Tibial nerve (tissue), 4 donors: ENCODE results near the gene DPP9. TPM values are rescaled to one million over a fixed set of nuclear protein-coding genes. Genes with fewer than 3 reads are reported as not detected.

ENCODE experiments used
- small RNA-seq: library from RNA; depleted of rRNA; stranded (forward); fragments of <200 nt; gene quantifications from one replicate; pipeline ENCODE3, GENCODE V24; 2016
- total RNA-seq, 4 donors: library from RNA; depleted of rRNA; stranded (reverse); fragments of >200 nt; gene quantifications; one replicate each; pipeline ENCODE4 v1.1.0, GENCODE V29; 2016

Gene DPP9
- total RNA-seq, 4 donors from 2014 or later, result 53.9 to 134 (median 68.0) TPM

Small RNA genes lying within 50 kb of the gene (small RNA-seq; reads per million reads assigned to genes)
- gene MIR7-3, result not detected

Other genes with a start within 250 kb of the DPP9 start
- gene PLIN4, start 205.4 kb downstream of the DPP9 start, total RNA-seq, result 100 to 1,000 TPM in 3 of 4 donors, 10 to 100 TPM in 1; 65.1 to 689 (median 138) TPM
- 10 to 100 TPM; 12.0 to 26.7 (median 19.1) TPM for gene PLIN5, start 188.6 kb downstream of the DPP9 start, total RNA-seq
- 1 to 10 TPM in 3 of 4 donors, under 1 TPM in 1; 0.66 to 2.5 (median 1.4) TPM for gene LRG1, start 183.8 kb downstream of the DPP9 start, total RNA-seq
- 10 to 100 TPM in 2 of 4 donors, 1 to 10 TPM in 2; 1.5 to 18.6 (median 7.4) TPM for gene SEMA6B, start 164.2 kb downstream of the DPP9 start, total RNA-seq
- gene TNFAIP8L1, start 84.3 kb downstream of the DPP9 start, total RNA-seq, result 1 to 10 TPM; 7.3 to 8.8 (median 8.4) TPM
- gene MYDGF, start 53.5 kb downstream of the DPP9 start, total RNA-seq, result 10 to 100 TPM; 33.5 to 48.7 (median 41.5) TPM
- gene FEM1A, start 67.9 kb upstream of the DPP9 start, total RNA-seq, result 10 to 100 TPM; 12.3 to 17.1 (median 15.2) TPM
- gene TICAM1, start 107.9 kb upstream of the DPP9 start, total RNA-seq, result 10 to 100 TPM in 1 of 4 donors, 1 to 10 TPM in 3; 3.5 to 10.8 (median 4.7) TPM
- 10 to 100 TPM; 29.5 to 96.3 (median 40.5) TPM for gene PLIN3, start 143.8 kb upstream of the DPP9 start, total RNA-seq
- under 1 TPM in 3 of 4 donors, not detected in 1; 0.44 to 0.90 (median 0.63) TPM for gene ARRDC5, start 179.1 kb upstream of the DPP9 start, total RNA-seq
- gene UHRF1, start 185.7 kb upstream of the DPP9 start, total RNA-seq, result 1 to 10 TPM; 1.7 to 7.2 (median 3.0) TPM
- 10 to 100 TPM; 37.8 to 72.4 (median 57.2) TPM for gene KDM4B, start 245.3 kb upstream of the DPP9 start, total RNA-seq